GM21529 (cell line): ENCODE data around the gene NAALAD2.
"Not testable (repeated sequence)": the region's sequence is repeated elsewhere in the genome, so short reads cannot be mapped to it uniquely, and the experiment has no call there.

Source experiments
- ATAC-seq: cut with Tn5 transposase; IDR thresholded peaks from one replicate; pipeline ENCODE4 v1.9.1; 2021; ENCODE audit not compliant: unreplicated experiment

Gene NAALAD2

DNA sequence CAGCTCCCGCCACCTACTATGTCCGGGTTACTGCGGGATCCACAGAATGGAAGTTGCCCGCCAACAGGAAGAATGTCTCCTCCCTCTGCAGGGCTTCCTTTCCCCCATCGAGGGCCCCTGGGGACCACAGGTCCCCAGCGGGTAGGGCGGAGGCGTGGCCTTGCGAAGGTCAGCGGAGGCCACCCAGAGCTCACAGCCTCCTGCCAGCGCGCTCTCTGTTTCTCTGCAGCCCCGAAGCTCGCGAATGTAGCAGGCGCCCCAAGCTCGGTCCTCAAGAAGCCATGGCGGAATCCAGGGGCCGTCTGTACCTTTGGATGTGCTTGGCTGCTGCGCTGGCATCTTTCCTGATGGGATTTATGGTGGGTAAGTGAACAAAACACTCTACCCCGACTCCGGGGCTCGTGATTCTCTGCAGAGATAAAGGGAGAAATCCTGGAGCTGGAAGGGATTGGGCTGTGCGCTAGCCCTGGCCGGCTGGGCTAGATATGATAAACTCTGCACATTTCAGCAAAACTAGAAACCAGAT is at the start of gene NAALAD2:
Gene NAALAD2, plus strand, starts transcription at position 186 of the 526 bp plus-strand sequence. Its CDS starts 96 bp downstream, at position 282.
- ATAC-seq, result no peak

DNA sequence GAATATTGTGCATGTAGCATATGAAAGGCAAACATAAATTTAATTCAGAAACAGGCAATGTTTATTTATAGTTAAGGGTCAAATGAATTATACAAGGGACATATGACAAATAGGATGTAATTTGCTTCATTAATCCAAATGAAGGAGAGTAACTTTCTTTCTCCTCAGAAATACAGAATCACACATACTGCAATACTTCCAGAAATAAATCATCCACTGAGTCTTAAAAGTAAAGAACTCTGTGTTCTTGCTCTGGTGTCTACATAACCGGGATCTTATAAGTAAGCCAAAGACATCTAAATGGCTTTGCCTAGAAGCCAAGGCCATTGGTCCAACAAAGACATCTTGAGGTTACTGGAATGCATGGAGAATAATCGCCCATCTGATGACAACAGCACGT is 48.8 kb upstream of the NAALAD2 start, which contains the start of gene UBTFL1:
Gene UBTFL1, plus strand, starts transcription at position 301 of the 400 bp plus-strand sequence. Its CDS starts 0 bp downstream, at position 301.
- not testable (repeated sequence) for ATAC-seq

DNA sequence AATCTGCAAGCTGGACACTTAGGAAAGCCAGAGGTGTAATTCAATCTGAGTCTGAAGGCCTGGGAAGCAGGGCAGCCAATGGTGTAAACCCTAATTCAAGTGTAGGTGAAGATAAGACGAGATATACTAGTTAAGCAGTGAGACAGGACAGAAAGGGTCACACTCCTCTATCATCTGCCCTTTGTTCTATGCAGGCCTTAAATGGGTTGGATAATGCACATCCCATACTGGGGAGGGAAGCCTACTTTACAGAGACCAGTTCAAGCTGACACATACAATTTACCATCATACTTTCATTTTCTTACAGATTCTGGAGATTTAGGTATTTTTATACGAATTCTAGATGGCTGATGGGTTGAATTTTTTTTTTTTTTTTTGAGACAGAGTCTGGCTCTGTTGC is 45.7 kb upstream of the NAALAD2 start:
- ATAC-seq, result not testable (repeated sequence)

DNA sequence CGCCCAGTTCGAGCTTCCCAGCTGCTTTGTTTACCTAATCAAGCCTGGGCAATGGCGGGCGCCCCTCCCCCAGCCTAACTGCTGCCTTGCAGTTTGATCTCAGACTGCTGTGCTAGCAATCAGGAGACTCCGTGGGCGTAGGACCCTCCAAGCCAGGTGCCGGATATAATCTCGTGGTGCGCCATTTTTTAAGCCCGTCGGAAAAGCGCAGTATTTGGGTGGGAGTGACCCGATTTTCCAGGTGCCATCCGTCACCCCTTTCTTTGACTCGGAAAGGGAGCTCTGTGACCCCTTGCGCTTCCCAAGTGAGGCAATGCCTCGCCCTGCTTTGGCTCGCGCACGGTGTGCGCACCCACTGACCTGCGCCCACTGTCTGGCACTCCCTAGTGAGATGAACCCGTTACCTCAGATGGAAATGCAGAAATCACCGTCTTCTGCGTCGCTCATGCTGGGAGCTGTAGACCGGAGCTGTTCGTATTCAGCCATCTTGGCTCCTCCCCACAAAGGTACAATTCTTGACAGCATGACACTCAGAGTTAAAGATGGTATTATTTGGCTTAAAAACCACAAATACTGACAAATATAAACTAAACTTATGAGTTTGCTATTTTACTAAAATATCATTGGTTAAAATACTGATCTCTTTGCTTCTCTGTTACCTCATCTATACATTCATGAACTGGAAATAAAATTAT is 39.1 kb upstream of the NAALAD2 start:
- ATAC-seq, result not testable (repeated sequence)

DNA sequence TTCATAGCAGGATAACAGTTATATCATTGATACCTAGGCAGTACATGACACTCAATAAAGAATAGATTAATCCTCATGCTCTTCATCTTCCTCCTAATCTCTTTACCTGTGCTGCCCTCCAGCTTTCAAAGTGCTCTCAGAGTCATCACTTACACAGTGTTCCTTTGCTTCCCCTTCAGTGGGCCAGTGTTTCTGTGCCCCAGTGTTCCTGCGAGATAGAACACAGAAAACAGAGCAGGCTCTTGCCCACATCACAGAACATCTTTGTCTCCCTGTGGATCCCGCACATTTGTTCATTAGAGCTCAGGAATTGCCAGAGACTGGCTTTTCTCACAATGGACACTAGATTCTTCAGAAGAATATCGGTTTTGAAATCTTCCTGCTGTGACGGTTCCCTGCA is 36.2 kb upstream of the NAALAD2 start:
- ATAC-seq, result not testable (repeated sequence)

DNA sequence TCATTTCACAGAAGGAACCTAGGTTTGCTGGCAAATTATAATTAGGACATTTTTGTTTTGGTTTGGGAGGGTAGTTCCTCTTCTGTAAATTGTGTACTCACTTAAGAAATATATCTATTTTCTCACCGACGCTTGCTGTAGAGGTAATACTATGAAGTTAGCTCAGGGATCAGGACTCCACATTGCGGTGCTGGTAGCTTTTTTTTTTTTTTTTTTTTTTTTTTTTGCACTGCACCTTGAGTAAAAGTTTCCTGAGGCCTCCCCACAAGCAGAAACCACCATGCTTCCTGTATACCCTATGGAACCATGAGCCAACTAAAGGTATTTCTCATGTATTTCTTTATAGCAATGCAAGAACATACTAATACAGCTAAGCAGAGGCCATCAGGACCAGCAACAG is 34.0 kb upstream of the NAALAD2 start:
- ATAC-seq, result no peak

DNA sequence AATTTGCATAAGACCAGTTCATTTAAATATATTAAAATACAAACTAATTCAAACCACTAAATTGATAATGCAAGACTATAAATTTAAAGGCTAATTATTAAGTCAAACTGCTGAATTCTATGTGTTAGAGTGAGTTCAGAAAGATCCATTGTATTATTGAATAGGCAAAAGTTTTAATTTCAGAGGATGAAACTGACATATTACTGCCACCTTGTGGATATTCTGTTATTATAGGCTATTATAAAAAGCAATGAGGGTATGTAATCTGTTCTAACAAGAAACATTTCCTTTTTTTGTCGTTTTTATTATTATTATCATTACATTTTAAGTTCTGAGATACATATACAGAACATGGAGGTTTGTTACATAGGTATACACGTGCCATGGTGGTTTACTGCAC is 20.9 kb upstream of the NAALAD2 start:
- ATAC-seq, result no peak

DNA sequence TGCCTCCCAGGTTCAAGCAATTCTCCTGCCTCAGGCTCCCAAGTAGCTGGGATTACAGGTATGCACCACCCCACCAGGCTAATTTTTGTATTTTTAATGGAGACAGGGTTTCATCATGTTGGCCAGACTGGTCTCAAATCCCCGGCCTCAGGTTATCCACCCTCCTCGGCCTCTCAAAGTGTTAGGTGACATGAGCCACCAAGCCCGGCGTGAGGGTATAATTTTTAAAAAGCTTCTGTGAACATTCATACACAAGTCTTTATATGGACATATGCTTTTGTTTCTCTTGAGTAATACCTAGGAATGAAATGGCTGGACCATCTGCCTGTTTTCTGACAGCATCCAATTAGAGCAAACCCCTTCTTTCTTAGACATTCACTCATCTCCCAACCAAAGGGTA is 14.3 kb upstream of the NAALAD2 start:
- no peak for ATAC-seq

DNA sequence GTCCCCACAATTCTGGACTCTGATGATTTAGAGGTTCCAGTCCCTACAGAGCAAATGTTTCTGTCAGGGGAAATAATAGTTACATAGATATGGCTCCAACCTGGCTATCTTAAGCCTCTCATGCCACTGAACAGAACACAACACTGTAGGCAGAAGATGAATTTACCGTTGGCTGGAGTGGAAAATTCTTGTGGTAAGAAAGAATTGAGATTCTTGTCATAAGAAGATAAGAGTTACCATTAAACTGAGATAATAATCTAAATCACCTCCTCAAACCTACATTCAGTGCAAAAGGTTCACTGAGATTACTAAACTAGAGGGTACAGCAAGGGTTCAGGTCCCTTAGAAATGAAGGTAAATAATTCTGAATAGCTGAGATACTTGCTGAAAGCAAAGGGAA is 10.1 kb upstream of the NAALAD2 start:
- no peak for ATAC-seq

DNA sequence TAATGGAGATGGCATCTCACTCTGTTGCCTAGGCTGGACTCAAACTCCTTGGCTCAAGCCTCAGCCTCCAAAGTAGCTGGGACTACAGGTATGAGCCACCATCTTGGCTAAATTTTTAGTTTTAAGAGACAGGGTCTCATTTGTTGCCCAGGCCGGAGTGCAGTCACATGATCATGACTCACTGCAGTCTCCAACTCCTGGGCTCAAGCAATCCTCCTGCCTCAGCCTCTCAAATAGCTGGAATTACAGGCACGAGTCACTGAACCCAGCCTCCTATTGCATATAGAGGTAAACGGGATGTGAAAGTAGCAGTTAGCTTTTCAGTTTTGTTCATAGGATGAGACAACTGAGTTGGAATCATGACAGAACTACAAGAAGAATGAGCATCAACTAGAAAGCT is 9.5 kb upstream of the NAALAD2 start:
- ATAC-seq, result no peak

DNA sequence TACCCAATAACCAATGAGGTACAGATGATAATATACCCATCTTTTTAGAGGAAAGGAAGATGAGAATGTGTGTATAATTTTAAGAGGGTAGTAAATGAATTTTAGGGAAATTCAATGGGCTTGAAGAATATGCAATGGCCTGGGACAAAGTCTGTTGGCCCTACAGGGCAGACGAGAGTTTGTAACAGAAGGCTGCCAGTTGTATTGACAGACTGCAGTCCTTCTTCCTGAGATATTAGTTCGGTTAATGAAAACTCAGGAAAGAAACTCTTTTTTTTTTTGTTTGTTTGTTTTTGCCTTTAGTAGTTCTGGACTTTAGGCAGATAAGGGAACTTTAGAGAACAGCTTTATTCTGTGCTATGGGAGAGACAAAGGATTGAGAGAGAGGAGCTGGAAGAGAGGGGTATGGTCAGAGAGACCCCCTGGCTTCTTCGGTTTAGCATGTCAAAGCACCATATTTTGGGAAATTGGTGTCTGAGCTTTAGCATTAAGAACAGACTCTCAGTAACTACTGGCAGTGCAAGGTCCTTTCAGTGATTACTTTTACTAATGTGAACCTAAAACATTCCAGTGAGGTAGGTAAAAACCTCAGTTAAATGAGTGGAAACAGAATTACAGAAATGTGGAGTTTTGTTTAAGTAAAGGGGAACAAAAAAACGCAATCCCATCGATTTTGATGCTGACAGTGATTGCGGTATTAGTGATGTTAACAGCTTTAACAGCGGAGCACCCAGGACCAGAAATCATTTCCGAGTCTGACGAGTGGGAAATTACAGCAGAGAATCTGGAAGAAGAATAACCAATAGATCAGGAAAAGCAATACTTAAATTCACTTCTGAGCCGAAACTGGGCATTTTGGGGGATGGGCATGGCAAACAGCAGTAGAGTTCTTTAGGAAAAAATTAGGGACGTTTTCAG is 644 bp upstream of the NAALAD2 start:
- ATAC-seq, result no peak

DNA sequence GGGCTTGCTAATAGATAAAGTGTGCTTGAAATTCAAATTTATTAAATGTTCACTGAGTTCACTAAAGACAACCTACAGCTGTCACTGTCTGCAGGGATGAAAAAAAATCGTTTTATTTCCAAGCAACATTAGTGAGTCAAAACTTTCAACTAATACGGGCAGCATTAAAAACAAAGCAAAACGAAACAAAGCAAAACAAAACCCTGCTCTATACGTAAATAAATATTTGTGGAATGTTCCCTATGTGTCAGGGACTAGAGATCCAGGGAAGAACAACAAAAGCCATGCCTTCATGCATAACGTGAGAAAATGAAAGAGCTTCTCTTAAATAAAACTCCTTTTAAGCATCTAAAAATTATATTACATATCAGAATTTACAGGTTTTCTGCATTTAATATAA is 553 bp downstream of the NAALAD2 start:
- ATAC-seq, result no peak

DNA sequence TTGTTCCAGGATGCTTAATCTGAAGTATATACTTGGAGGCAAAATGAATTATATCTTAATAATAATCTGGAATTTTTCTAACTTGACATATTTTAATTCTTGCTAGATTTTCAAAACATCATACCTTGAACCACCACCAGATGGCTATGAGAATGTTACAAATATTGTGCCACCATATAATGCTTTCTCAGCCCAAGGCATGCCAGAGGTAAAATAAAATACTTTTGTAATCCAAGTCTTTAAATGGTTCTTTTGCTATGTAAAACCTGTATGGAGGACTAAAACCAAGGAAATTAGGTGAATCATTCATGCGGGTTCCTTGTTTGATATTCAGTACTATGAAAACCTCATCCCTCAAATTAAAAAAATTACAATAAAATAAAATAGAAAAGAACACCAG is 14.4 kb downstream of the NAALAD2 start:
- ATAC-seq, result no peak

DNA sequence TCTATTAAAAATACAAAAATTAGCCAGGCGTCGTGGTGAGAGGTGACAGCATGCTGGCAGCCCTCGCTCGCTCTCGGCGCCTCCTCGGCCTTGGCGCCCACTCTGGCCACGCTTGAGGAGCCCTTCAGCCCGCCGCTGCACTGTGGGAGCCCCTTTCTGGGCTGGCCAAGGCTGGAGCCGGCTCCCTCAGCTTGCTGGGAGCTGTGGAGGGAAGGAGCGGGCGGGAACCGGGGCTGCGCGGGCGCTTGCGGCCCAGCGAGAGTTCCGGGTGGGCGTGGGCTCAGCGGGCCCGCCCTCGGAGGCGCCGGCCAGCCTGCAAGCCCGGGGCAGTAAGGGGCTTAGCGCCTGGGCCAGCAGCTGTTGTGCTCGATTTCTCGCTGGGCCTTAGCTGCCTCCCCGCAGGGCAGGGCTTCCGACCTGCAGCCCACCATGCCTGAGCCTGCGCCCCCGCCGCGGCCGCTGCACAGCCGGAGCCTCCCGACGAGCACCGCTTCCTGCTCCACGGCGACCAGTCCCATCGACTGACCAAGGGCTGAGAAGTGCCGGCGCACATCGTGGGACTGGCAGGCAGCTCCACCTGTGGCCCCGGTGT is 32.6 kb downstream of the NAALAD2 start:
- not testable (repeated sequence) for ATAC-seq

DNA sequence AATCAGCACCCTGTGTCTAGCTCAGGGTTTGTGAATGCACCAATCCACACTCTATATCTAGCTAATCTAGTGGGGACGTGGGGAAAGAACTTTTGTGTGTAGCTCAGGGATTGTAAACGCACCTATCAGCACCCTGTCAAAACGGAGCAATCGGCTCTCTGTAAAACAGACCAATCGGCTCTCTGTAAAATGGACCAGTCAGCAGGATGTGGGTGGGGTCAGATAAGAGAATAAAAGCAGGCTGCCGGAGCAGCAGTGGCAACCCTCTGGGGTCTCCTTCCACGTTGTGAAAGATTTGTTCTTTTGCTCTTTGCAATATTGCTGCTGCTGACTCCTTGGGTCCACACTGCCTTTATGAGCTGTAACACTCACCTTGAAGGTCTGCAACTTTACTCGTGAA is 33.2 kb downstream of the NAALAD2 start:
- ATAC-seq, result not testable (repeated sequence)

DNA sequence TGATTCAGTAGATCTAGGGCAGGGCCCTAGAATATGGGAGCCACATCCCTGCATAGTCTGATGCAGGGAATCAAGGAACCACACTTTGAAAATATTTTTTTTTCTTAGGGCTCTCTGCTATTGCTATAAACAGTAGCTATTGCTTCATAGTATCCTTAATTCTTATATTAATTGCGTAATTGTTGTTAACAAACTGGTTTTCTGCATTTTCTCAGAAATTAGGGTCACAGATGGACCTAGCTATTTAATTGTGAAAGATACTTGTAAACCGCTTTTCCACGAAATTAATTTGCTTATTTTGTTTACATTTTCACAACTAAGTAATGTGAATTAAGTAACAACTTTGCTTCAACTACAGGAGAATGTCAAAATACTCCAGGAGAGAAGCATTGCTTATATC is 34.1 kb downstream of the NAALAD2 start:
- no peak for ATAC-seq

DNA sequence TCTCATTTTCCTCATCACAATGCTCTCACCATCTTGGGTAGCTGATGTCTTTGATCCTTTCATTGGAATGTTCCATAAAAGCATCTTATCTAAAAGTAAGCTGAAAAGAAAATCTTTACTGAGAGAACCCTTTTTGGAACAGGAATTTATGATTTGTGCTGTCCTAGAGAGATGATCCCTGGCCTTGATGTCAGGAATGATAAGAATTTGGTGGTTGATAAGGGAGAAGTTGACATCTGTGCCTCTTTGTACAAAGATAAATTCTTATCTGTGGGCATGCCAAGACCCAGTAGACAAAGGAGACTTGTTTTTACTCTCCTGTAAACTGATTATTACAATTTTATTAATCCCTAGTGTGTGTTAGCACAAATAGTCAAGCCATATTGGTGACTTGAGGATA is 36.9 kb downstream of the NAALAD2 start:
- no peak for ATAC-seq

DNA sequence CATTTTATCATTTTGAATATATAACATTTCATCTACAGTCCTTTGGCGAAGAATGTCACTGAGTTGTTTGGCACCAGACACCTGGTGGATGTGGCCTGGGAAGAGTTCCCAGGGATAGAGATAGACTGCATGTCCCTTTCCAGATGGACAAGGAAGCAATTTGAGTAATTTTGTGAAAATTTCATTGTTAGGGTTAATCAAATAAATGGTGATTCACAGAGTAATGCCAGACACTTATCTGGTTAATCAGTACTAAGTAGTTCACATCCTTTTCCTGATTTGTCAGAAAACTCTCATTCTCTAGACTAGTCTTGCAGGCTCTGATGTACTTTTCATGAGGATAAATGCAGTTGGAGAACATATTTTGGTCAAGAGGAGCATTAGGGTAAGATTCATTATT is 41.6 kb downstream of the NAALAD2 start:
- ATAC-seq, result no peak

DNA sequence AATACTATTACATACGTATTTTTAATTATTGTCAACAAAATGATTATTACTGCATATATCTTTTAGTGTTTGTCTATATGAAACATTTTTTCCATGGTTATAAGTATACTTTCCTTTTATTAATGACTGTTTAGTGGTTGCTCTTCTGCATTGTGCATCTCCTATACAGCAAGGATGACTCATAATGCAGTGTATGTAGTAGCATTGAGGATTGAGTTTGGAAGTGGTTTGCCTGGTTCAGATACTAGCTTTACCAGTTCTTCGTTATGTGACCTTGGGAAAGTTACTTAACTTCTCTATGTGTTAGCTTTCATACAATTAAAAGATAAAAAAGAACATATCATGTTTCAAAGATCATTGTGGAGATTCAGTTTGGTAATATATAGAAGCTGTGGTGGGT is 44.3 kb downstream of the NAALAD2 start:
- no peak for ATAC-seq

DNA sequence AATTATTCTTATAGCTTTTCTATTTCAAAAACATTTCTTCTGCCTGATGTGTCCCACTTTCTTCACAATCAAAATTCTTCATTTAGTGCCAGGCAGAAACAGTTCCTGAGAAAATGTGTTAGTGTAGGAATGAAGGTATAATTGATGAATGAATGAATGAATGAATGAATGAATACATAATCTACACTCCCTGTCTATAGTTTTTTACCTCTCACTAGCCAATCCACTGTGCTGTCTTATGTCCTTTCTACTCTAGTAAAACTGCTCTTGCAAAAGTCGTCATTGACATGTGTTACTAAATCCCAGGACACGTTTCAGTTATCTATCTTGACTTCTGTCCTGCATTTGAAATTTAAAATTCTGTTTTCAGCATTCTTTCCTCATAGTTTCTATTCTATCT is 45.5 kb downstream of the NAALAD2 start:
- ATAC-seq, result no peak

DNA sequence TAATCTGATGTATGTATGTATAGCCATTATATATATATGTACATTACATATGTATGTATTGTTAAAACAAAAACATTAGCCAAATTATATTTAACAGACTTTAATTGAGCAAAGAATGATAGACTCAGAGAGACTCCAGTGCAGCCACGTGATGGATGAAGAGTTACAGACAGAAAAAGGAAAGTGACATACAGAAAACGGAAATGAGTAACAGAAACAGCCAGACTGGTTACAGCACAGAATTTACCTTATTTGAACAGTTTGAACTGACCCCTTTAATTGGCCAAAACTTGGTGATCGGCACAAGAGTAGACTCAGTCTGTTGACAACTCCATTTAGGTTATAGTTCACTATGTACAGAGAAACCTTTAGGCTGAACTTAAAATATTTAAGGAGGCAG is 53.4 kb downstream of the NAALAD2 start:
- no peak for ATAC-seq
